Brain microvascular endothelial cell (primary cell): ENCODE data around the gene KCNH8.
"Not testable (repeated sequence)": the region's sequence is repeated elsewhere in the genome, so short reads cannot be mapped to it uniquely, and the experiment has no call there.

Source experiments
- DNase-seq: peaks from one replicate; pipeline ENCODE4 v3.0.0-alpha.2; 2020
- H3K27ac ChIP-seq: fragments of 250-450 bp; sonication (Bioruptor Pico); 2 replicates; pipeline ENCODE4 v1.5.1; 2020; ENCODE audit warnings: mild to moderate bottlenecking, moderate library complexity
- H3K27me3 ChIP-seq: fragments of 250-450 bp; sonication (Bioruptor Pico); replicated peaks from 2 replicates; pipeline ENCODE4 v1.5.1; 2020; ENCODE audit warnings: mild to moderate bottlenecking
- H3K36me3 ChIP-seq: fragments of 250-450 bp; sonication (Bioruptor Pico); replicated peaks from 2 replicates; pipeline ENCODE4 v1.5.1; 2020; ENCODE audit warnings: mild to moderate bottlenecking
- H3K4me3 ChIP-seq: 2 replicates; pipeline ENCODE4 v1.5.1; 2011; ENCODE audit warnings: low read depth, mild to moderate bottlenecking, control low read depth, low read length, moderate library complexity
- CTCF ChIP-seq: IDR thresholded peaks from 2 replicates; pipeline ENCODE4 v1.5.1; 2011; ENCODE audit warnings: low read depth, mild to moderate bottlenecking, moderate library complexity, low read length, control low read depth, inconsistent platforms; ENCODE audit errors: missing control alignments
- in situ Hi-C: cut with HindIII; loops from 2 replicates; pipeline ENCODE4 v1.10.0; 2017; ENCODE audit warnings: low sequenced_read_pairs, low pct_ligation_motif_present

The KCNH8 gene

DNA sequence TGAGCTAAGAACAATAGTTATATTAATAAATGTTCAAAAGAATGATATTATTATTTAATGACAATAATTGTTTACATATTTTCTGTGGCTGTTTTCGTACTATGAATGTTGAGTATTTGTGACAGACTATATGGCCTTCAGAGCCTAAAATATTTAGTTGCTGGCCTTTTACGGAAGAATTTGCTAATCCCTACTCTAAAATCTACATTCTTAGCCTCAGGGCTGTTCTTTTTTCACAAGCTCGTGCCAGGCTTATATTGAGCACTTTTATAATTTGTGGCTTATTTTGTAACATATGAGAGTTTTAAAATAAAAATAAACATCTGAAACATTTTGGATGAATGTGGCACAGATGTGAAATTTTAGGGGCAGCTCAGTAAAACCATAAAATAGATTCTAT, 79.9 kb downstream of the KCNH8 start:
- no peak overlapping the region for H3K4me3 ChIP-seq
- DNase-seq: no peak
- in situ Hi-C loops: no loop called here
- H3K27ac ChIP-seq: no peak overlapping the region
- H3K27me3 ChIP-seq: no peaks in the 10 kb centered on the region
- H3K36me3 ChIP-seq: no peaks in the 10 kb centered on the region
- no peak for TF ChIP-seq CTCF

DNA sequence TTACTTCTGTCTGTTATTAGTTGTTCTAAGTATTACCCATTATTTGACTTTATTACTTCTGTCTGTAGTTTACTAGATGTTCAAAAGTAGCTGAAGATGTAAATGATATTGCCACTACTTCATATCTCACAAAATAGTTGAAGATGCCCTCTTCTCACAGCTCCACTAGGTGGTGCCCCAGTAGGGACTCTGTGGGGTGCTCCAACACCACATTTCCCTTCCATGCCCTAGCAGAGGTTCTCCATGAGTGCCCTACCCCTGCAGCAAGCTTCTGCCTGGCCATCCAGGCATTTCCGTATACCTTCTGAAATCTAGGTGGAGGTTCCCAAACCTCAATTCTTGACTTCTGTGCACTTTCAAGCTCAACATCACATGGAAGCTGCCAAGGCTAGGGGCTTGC, 80.8 kb downstream of the KCNH8 start:
- Histone ChIP-seq H3K27ac (no peak overlapping the region), H3K4me3 (no peak overlapping the region), H3K36me3 (no peaks in the 10 kb centered on the region), H3K27me3 (no peaks in the 10 kb centered on the region)
- no peak for TF ChIP-seq CTCF
- in situ Hi-C loops: no loop called here
- no peak for DNase-seq

GRCh38 chr3:19229881-19230280, 81.6 kb downstream of the KCNH8 start:
- in situ Hi-C loops, DNase-seq, H3K36me3 ChIP-seq, H3K27me3 ChIP-seq, H3K4me3 ChIP-seq, H3K27ac ChIP-seq: not testable (repeated sequence)

- no peak for DNase-seq
- in situ Hi-C loops: no loop called here
- Histone ChIP-seq H3K27me3 (no peaks in the 10 kb centered on the region), H3K27ac (no peak overlapping the region), H3K36me3 (no peaks in the 10 kb centered on the region), H3K4me3 (no peak overlapping the region)
- no peak for TF ChIP-seq CTCF
Observed at GRCh38 chr3:19231792-19232461, 83.6 kb downstream of the KCNH8 start.

DNA sequence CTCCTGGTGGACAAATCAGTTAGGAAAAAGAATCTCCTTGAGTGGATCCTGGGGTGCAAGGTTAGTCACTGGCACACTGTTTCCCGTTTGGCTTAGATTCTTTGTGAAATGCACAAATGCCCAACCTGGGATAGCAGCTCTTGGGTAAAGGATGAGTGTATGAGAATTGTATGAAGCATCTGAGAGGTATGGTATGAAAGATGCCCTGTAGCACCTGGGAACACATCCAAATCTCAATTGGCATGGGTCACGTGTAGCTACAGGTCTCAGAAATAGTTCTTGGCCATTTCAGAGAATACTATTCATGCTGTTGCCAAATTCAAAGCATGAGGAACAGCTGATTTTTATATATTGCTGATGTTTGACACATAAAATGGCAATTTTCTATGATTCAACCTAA, 84.3 kb downstream of the KCNH8 start:
- Histone ChIP-seq H3K4me3 (no peak overlapping the region), H3K27me3 (no peaks in the 10 kb centered on the region), H3K36me3 (no peaks in the 10 kb centered on the region), H3K27ac (no peak overlapping the region)
- in situ Hi-C loops: no loop called here
- DNase-seq: no peak
- TF ChIP-seq CTCF: no peak

GRCh38 chr3:19233882-19234784, 85.8 kb downstream of the KCNH8 start:
- H3K27me3 ChIP-seq, in situ Hi-C loops: not testable (repeated sequence)

More at GRCh38 chr3:19233882-19234784, 85.8 kb downstream of the KCNH8 start:
- H3K27ac ChIP-seq, DNase-seq, H3K4me3 ChIP-seq, H3K36me3 ChIP-seq: not testable (repeated sequence)
